Choroid plexus epithelial cell (primary cell): ENCODE measurements around the gene VAMP2.

Experiments
- DNase-seq: peaks from one replicate; pipeline ENCODE4 v3.0.0-alpha.2; 2010; ENCODE audit warnings: low read depth
- H3K4me3 ChIP-seq: 2 replicates; pipeline ENCODE4 v1.5.1; 2011; ENCODE audit warnings: low read depth, mild to moderate bottlenecking, control low read depth, low read length, moderate library complexity
- TF ChIP-seq, protein P1 (sequence below): conservative IDR thresholded peaks from 2 replicates; pipeline ENCODE4 v1.5.1; 2011; ENCODE audit warnings: low read depth, mild to moderate bottlenecking, control low read depth, inconsistent platforms, low read length, moderate library complexity

Gene VAMP2

GRCh38 chr17:8153525-8153956 lies 9.2 kb downstream of the VAMP2 start:
- H3K4me3 ChIP-seq = peak overlapping the region; percentile 90
- DNase-seq = peak; percentile 98
- TF ChIP-seq, protein P1, sequence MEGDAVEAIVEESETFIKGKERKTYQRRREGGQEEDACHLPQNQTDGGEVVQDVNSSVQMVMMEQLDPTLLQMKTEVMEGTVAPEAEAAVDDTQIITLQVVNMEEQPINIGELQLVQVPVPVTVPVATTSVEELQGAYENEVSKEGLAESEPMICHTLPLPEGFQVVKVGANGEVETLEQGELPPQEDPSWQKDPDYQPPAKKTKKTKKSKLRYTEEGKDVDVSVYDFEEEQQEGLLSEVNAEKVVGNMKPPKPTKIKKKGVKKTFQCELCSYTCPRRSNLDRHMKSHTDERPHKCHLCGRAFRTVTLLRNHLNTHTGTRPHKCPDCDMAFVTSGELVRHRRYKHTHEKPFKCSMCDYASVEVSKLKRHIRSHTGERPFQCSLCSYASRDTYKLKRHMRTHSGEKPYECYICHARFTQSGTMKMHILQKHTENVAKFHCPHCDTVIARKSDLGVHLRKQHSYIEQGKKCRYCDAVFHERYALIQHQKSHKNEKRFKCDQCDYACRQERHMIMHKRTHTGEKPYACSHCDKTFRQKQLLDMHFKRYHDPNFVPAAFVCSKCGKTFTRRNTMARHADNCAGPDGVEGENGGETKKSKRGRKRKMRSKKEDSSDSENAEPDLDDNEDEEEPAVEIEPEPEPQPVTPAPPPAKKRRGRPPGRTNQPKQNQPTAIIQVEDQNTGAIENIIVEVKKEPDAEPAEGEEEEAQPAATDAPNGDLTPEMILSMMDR = no peak

- peak overlapping the region; percentile 94 for H3K4me3 ChIP-seq
- TF ChIP-seq, protein P1 = no peak
- no peak for DNase-seq
These were observed 9.7 kb downstream of the VAMP2 start for GRCh38 chr17:8153031-8153451.

GRCh38 chr17:8152112-8152775 lies 10.5 kb downstream of the VAMP2 start, which contains the start of gene PER1:
TSS of gene PER1 (minus strand) at chr17:8152404. CDS start at chr17:8150706, 1,698 bp downstream.
- TF ChIP-seq, protein P1 = no peak
- peak; percentile 99 for DNase-seq
- peak within 1 kb of the TSS; percentile 94 for H3K4me3 ChIP-seq

GRCh38 chr17:8151641-8152111 lies 11.1 kb downstream of the VAMP2 start:
- peak; percentile 91 for DNase-seq
- TF ChIP-seq, protein P1 = no peak

DNA sequence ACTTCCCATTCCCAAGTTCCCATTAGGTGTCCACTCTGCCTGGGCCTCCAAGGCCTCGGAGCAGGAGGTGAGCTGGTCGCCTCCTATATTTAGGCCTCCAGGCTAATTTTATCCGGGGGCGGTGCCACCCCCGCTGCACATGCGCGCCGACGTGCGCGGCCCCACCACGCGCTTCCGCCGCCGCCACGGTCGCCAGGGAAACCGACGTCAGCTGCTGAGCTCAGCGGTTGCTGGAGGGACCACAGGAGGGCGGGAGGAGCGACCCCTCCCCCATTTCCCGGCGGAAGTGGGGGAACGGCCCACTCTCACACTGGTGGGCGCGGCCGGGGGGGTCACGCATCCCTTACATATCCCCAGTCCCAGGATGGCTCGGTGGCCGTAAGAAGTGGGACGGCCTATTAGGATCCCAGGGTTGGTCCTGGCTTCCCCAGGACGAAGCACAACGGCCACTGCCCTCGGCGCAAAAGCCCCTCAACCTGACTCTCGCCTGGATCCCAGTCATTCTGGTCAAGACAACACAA lies 11.6 kb downstream of the VAMP2 start:
- DNase-seq = peak; percentile 96
- H3K4me3 ChIP-seq = peak overlapping the region; percentile 94
- TF ChIP-seq, protein P1 = no peak

More at GRCh38 chr17:8151641-8152111, 11.1 kb downstream of the VAMP2 start:
- H3K4me3 ChIP-seq = peak overlapping the region; percentile 94

GRCh38 chr17:8150194-8151119 lies 12.3 kb downstream of the VAMP2 start:
- DNase-seq = no peak
- H3K4me3 ChIP-seq = peak overlapping the region; percentile 94
- TF ChIP-seq, protein P1 = no peak
